ENCODE results near the gene RBBP9.
A peak's percentile ranks its signal among the peaks of the same experiment; 100 is the strongest.
"Not testable (repeated sequence)": the region's sequence is repeated elsewhere in the genome, so short reads cannot be mapped to it uniquely, and the experiment has no call there.

Gene RBBP9

DNA sequence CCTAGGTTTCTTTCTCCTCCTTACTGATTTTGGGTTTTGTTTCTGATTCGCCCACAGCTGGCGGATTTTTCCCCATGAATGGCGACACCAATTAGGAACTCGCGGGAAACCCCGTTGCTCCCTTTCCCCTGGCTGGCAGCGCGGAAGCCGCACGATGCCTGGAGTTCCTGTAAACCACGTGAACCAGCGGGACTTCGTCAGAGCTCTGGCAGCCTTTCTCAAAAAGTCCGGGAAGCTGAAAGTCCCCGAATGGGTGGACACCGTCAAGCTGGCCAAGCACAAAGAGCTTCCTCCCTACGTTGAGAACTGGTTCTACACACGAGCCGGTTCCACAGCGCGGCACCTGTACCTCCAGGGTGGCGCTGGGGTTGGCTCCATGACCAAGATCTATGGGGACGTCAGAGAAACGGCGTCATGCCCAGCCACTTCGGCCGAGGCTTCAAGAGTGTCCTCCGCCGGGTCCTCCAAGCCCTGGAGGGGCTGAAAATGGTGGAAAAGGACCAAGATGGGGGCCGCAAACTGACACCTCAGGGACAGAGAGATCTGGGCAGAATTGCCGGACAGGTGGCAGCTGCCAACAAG is 7.5 kb upstream of the RBBP9 start:
- no peak for DNase-seq (ENCODE audit: low read depth)

DNA sequence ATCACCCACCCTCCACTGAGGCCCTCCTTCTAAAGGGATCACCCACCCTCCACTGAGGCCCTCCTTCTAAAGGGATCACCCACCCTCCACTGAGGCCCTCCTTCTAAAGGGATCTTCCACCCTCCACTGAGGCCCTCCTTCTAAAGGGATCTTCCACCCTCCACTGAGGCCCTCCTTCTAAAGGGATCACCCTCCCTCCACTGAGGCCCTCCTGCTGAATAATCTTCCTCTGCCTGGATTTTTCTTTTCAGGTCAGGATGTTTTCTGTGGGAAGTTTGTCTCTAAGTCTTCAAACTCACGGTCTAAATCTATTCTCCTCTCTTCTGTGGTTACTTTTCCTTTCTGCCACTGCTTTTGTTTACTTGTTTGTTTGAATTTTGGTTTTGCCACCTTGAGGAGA is 4.6 kb upstream of the RBBP9 start:
- DNase-seq (ENCODE audit: low read depth) = not testable (repeated sequence)

DNA sequence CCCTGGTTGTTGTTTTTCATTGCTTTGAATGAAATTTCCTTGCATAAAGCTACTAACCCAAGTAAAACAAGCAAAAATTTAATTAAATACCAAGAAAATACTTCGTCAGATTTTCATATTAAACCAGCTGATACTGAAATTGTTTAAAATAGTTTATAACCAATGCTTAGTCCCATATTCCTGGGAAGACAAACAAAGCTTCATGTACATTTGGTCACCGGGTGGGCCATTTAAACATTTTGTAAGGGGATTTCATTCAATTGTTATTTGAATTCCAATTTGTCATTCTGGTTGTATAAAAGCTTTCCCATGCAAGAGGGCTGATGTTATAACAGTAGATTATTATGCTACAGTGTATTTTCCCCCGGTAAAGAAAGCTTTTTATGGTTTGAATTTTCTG is 578 bp upstream of the RBBP9 start:
- no peak for DNase-seq (ENCODE audit: low read depth)

DNA sequence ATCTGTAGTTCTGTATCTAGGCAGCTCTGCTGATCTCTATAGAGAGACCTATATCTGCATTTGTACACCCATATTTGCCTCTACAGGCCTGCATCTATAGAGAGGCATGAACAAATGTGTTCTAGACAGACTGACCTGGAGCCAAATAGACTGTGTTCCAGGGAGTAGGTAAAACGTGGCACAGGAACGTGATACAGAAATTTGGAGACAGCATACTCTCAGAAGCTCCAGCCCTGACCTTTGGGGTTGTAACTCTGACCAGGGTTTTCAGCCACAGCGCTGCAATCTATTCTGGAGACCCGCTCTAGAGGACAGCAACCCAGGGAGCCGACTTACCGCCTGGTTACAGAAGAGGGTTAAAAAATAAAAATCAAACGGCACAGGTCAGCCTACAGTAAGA is 983 bp downstream of the RBBP9 start:
- DNase-seq (ENCODE audit: low read depth) = no peak

DNA sequence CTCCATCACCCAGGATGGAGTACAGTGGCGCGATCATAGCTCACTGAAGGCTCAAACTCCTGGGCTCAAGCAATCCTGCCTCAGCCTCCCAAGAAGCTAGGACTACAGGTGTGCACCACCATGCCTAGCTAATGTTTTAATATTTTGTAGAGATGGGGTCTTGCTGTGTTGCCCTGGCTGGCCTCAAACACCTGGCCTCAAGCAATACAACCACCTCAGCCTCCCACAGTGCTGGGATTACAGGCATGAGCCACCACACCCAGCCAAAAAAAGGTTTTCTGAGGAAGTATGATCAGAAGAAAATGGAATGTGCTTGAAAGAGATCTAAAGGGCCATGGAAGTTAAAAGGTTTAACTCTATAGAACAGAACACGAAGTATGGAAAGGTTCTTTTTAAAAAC is 8.7 kb downstream of the RBBP9 start:
- no peak for DNase-seq (ENCODE audit: low read depth)

DNA sequence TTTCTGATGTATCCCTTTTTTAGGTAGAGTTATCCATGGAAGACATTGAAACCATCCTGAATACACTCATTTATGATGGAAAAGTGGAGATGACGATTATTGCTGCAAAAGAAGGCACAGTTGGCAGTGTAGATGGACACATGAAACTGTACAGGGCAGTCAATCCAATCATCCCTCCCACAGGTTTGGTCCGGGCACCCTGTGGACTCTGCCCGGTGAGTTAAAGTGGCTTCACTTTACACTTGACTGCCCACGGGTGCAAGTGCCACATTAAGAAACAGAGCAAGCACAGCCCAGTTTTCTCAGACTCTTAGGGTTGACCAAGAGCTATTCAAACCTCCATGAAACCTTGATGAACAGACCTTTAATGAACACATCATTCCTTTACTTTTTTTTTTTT is 15.4 kb downstream of the RBBP9 start:
- no peak for DNase-seq (ENCODE audit: low read depth)

DNA sequence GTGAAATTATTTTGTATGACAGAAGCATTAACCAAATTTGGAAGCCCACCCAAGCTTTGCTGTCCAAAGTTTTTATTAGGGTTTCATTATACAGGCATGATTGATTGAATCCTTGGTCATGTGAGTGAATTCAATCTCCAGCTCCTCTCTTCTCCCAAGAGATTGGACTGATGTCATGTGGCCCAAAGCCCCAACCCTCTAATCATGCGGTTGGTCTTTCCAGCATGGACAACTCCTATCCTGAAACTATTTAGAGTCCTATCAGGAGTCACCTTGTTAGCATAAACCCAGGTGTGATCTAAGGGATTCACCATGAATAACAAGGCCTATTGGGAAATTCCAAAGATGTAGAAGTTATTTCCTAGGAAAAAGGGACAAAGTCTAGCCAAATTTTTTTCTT is 19.2 kb downstream of the RBBP9 start:
- DNase-seq (ENCODE audit: low read depth) = no peak

DNA sequence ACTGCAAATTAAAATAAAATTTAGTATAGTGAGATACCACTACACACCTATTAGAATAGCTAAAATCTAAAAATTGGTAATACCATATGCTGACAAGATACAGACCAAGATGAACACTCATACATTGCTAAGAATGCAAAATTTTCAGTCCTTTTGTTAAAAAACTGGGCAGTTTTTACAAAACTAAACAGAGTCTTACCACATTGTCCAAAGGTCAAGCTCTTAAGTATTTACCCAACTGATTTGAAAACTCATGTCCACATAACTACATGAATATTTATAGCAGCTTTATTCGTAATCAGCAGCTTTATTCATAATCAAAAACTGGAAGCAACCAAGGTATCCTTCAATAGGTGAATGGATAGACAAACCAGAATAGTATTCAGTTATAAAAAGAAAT is 19.8 kb downstream of the RBBP9 start:
- DNase-seq (ENCODE audit: low read depth) = no peak

DNA sequence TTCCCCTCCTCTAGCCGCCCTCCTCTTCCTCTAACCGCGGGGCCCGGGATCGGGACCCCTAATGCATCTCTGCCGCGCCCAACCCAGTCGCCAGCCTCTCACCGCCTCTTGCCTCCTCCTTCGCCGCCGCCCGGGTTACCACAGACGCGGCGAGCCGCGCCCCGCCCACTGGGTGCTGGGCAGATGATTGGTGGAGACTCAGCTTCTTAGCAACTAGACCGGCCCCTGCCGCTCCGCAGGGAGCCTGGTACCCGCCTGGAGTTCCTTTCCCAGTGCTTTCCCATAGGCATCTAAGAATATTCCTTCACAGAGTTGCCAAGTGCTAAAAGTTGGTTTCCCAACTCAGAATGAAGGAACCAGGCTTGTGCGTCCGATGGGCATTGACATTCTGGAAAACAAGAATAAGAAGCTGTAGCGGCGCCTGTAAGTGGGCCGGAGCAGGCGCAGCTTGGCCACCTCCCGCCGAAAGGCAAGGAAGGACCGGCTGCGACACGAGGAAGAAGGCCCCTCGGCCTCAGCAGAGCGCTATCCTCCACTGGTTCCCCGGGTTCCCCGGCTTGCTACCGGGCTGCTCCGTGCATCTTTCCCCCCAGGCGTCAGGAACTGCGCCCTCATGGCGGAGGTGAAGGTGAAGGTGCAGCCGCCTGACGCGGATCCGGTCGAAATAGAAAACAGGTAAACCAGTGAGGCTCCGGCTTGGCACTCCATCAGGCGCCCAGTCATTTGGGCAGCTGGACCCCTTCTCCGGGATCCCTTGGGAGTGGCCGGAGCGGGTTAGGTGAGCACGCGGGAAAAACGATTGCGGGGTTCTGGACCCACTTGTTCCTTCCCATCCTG is 29.9 kb downstream of the RBBP9 start, which contains the start of the genes DZANK1 and POLR3F:
Gene DZANK1 (minus strand): TSS at position 137 of the 837 bp plus-strand sequence. CDS start 1,672 bp downstream, outside the sequence.
Gene POLR3F (plus strand): TSS at position 497 of the 837 bp plus-strand sequence. CDS start 117 bp downstream, at position 614.
- DNase-seq (ENCODE audit: low read depth) = peak; percentile 86

DNA sequence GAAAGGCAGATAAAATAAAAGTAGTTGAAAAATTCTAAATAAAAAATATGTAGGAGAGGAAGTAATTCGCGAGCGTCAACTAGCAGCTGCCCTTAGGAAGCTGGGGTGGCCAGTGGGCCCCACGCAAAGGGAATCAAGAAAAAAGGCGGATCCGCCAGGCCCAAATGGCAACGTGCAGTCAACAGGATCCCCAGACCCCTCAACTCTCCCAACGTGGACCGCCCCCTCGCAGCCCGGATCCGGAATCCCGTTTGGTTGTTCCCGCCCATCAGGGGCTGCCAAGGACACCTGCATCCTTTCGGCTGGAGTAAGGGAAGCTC is 30.5 kb downstream of the RBBP9 start:
- no peak for DNase-seq (ENCODE audit: low read depth)

DNA sequence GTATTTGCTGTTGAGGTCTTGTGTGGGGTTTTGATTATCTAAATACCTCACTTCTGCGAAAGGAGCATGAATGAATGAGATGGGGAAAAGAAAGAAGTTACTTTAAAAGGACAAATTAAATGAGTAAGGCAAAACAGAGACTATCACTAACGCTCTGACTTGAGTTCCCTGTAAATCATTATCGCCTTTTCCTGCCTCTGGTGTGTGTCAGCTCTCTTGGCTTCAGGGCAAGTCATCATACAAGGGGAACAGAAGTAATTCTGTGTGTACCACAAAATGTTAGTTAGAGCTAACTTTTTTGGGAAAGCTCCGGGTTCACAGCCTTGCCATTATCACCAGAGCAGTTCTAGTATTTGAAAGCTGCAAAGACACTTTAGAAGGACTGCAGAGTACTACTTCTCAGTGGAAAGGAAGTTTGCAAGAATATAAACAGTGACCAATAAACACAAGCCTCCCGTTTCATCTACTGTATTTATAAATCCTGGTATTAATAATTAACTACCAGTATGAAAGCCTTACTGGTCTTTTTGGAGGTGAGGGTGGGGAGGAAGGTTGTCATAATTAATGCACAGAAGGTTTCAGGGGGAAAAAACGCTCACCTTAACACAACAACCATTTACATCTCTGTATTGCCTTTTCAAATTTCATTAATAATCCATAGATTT is 31.4 kb downstream of the RBBP9 start:
- no peak for DNase-seq (ENCODE audit: low read depth)

DNA sequence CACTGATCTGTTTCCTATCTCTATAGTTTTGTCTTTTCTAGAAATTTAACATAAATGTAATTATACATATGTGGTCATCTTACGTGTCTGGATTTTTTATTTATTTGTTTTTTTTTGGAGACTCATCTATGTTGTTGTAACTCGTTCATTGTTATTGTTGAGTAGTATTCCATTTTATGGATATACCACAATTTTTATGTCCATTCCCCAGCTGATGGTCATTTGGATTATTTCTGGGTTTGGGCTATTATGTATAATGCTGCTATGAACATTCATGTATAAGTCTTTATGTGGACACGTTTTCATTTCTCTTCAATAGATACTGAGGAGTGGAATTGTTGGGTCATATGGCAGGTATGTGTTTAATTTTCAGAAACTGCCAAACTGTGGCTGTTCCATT is 40.4 kb downstream of the RBBP9 start:
- DNase-seq (ENCODE audit: low read depth) = no peak

DNA sequence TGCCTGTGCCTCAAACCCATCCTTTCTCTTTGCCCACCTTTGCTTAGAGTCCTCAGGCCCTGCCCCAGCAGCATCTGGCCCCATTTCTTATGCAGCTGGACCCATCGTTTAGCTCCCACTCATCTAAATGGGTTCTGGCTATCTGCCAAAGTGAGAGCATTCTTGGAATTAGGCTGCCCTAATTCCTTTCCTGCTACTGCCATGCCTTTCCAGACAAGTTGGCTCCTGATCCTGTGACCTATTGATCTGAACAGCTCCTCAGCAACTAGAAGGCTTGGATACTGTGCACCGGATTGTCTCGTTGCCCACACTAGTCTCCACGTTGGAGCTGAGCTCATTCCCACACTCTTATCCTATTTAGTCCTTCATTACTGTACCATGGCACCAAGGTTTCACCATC is 53.1 kb downstream of the RBBP9 start:
- DNase-seq (ENCODE audit: low read depth) = no peak

DNA sequence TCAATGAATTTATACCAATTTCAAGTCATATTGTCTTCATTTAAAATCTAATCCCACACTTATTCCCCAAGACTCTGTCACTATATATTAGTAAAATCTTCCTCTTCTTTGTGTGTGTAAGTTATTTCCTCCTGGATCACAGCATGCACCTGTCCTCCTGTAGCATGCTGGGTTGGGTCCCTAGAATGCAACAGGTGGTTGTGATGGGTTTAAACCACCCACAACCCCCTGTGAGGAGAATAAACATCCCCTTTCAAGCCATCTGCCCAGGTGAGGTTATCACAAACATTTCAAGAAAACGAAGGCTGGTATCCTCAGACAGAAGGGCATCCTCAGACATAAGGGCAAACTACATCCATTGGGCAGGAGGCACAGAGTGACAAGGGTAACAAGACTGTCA is 56.6 kb downstream of the RBBP9 start:
- DNase-seq (ENCODE audit: low read depth) = no peak

DNA sequence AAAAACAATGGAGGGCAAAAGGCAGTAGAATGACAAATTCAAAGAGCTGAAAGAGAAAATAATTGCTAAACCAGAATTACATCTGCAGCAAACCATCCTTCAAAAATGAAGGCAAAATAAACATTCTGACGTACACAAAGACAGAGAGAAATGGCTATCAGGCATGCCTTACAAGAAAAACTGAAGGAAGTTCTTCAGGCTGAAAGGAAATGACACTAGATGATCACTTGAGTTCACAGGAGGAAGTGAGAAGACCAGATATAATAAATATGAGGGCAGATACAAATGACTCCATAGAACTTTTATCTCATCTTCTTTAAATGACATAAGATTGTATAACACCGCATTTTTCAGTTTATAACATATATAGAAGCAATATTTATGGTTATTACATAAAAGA is 60.2 kb downstream of the RBBP9 start:
- DNase-seq (ENCODE audit: low read depth) = no peak
